Ammon's horn (tissue), 1 donor: ENCODE data around the gene CREG1.

Source experiments
- DNase-seq: peaks from one replicate; pipeline ENCODE4 v3.0.0-alpha.2; 2016; ENCODE audit warnings: low spot score

The CREG1 gene

GRCh38 chr1:167529829-167530474 lies 23.6 kb downstream of the CREG1 start:
- peak; percentile 69 for DNase-seq

DNA sequence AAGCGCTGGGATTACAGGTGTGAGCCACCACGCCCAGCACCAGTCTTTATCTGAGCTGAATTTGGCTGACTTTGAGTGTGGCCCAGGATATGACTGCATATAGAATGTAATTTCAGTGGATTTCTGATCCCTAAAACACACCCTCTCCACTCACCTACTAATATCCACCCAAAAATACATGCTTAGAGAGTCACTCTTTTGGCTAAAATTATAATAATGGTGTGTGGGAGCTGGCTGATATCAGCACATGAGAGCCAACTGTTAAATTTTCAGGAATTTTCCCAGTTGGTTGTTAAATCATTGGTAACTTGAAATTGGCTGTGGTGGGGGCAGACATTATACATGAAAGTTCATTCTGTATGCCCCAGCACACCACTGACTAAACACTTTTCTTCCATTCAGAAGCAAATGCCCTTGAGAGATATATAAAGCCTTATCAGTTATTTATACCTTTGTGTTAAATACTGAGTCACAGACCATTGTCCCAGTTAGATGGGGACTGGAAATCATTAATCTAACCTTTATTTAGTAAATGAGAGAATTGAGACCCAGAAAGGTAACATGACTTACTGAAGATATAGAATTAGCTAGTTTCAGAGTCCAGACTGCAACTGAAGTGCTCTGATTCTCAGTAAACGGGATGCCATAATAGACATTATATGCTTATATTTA lies 25.4 kb downstream of the CREG1 start:
- no peak for DNase-seq

DNA sequence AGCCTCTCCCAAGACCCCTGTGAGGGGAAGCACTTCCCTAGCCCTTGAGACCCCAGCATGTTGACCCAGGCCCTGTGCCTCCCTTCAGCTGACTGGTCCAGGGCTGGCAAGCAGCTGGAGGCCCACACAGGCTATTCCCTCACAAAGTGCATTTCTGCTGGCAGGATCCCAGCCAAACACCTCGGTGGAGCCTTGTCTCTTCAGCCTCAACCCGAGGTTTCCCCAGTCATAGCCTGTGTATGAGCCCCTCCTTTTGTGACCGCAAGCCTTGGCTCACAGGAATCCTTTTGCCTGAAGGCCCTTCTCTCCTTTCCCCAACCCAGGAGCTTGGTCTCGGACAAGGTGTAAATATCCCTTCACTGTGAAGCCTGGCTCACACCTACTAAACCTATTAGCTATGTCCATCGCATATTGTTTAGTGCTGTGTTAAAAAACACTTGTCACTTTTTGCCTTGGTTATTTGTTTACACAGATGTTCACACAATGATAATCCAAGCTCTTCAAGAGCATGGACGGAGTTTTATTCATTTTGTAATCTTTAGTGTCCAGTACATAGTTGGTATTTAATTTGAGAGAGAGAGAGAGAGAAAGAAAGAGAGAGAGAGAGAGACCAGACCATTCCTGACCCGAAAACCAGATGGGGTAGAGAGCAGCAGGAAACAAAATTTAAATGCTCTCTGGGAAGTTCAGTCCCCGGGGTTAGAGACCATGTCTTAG lies 26.7 kb downstream of the CREG1 start:
- DNase-seq, result no peak

DNA sequence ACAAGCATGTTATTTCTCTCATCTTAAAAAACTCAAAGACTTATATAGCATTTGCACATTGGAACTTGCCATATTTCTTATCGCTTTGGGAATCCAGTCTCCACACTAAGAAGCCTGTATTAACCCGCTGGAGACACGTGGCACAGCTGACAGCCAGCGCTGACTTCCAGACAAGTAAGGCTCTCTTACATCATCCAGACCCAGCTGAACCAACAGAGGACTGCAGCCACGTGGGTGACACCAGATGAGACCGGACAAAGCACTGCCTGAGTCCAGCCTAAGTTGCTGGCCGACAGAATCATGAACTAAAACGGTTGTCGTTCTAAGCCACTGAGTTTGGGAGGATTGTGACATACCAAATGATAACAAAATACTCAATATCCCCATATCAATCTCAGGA lies 28.9 kb downstream of the CREG1 start:
- peak; percentile 95 for DNase-seq

DNA sequence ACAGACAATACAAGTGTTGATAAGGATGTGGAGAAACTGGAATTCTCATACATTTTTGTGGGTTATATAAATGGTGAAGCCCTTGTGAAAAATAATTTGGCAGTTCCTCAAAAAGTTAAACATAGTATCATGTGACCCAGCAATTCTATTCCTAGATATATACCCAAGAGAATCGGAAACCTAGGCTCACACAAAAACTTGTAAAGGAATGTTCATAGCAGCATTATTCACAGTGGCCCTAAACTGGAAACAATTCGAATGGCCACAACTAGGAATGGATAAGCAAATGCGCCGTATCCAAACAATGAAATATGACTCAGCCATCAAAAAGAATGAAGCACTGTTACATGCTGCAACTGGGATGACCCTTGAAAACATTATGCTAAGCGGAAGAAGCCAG lies 31.3 kb downstream of the CREG1 start:
- DNase-seq, result no peak

DNA sequence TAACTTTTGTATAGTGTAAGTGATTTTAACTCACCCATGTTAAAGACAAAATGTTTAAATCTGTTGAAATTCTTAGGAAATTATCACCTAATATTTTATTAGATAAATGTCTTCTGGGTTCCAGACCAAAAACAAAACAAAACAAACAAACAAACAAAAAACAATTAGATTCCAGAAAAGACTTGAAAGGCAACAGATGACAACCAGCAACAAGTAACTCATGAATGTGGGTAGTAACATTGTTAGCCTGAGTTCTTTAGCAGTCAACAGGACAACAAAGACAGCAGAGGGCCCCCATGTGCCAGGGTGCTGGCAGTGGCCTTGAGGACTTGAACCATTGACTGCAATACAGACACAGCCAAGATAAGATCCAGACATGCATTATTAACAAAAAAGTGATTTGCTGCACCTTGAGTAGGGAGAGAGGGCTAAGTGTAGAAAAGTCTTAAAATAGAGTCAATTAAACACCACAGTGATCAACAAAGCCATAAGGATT lies 32.8 kb downstream of the CREG1 start:
- DNase-seq, result peak; percentile 61

DNA sequence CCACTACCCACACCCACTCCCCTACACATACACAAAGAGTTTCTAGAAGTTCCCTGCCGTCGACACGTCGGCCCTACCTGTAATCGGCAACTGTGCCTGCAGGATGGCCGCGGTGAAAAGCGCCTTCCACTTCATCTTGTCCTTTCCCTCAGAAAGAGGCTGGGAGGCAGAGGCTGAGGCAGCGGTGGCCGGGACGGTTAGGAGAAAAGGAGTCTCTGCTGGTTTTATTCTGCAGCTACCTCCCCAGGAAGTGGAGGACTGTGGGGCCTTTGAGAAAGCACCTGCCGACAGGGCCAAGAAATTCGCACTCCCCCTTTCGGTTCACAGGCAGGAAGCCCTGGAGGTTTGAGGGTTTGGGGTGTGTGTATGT lies 35.2 kb downstream of the CREG1 start, which contains the start of gene CD247:
CD247 (minus strand) TSS at position 199 of the 370 bp plus-strand sequence; CDS start at position 135, 64 bp downstream.
- DNase-seq, result no peak

DNA sequence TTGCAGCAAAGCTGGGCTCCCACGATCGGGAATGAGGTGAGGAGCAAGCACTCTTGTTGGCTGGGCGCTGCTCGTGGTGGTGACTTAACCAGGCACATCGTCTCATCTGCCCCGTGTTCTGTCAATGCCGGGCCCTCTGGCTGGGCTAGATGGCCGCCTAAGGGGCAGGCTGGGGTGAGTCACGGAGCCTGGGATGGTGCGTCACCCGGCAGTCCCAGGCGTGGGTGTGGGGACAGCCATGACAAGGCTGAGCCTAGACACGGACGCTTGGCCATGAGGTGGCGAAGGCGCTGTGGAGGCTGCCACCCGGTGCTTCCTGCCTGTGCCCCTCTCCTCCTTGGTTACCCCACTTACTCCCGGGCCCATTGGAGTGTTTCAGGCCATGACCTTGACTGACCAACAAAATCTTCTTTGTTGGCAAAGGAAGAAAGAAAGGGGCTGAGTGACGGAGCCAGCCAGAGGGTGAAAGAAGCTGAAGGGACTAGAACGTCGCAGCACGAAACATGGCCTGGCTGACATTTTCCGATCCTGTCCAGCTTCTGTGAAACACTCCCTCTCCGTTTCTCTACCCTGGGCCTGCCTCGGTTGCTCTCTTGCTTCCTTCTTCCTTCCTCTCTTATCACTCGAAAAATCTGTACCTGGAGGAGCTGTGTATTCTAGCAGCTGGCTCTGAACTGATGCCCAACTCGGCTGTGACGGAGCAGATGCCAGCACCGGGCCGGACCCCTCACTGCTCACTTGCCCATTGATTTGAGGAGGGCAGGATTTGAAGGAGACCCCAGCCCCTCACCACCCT lies 35.8 kb downstream of the CREG1 start:
- DNase-seq, result no peak

DNA sequence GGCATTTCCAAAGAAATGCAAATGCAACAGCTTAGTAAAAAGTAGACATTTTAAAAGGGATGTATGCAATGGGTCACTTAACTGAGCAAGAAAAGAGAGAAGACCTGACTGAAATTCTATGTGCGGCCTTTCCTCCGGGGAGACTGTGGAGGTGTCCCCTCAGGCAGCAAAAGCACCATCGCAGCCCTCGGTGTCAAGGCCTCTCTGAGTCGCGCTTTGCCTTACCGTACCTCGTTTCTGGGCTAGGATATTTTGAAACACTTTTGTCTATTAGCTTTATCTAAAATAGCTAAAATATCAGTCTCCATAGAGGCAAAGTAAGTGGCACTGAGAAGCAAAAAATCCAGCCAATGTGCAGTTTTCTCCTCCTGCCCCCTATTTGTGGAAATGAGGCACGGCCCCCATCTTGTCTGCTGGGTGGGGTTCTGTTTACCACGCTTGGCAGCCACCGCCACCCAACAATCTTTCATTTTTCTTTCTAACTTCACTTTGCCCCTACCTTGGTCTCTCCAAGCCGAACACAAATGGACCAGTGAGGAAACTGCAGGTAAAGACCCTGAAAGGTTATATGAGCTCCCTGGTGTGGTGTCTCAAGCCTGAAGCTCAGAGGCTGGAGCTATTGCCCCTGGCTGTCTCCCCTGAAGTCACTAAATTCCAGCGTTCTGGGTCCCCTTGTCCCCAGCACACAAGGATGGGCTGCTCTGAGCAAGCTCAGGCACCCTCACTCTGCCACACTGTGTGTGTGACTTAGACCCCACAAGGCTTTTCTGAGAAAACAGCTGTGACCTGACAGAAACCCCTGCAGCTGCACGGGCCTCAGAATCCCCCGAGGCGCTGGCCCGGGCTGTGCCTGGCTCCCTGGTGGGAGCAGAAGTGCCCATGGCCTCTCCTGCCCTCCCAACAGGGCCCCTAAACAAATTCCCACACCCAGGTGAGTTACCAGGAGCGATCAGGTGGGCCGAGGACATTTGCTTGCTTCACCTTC lies 36.9 kb downstream of the CREG1 start:
- DNase-seq, result no peak

DNA sequence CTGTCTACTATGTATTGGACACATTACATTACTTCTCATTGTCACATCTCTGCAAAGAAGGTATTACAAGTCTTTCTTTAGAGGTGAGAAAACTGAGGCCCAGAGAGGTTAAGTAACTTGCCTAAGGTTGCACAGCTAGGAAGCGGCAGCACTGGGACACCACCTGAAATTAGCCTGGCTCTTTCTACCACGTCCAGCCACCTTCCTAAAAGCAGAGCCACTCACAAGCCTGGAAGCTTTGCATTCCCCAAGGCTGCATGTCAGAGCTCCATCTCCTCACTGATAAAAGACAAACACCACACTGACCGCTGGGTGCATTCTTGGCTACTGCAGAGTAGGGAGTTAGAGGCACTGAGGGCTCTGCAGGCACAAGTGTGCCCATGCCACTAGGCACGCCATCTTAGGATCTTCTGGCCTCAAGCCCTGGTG lies 37.7 kb downstream of the CREG1 start:
- DNase-seq, result no peak

- DNase-seq, result no peak
These were observed 38.1 kb downstream of the CREG1 start for GRCh38 chr1:167515461-167515860.

GRCh38 chr1:167514288-167514687 lies 39.3 kb downstream of the CREG1 start:
- no peak for DNase-seq

DNA sequence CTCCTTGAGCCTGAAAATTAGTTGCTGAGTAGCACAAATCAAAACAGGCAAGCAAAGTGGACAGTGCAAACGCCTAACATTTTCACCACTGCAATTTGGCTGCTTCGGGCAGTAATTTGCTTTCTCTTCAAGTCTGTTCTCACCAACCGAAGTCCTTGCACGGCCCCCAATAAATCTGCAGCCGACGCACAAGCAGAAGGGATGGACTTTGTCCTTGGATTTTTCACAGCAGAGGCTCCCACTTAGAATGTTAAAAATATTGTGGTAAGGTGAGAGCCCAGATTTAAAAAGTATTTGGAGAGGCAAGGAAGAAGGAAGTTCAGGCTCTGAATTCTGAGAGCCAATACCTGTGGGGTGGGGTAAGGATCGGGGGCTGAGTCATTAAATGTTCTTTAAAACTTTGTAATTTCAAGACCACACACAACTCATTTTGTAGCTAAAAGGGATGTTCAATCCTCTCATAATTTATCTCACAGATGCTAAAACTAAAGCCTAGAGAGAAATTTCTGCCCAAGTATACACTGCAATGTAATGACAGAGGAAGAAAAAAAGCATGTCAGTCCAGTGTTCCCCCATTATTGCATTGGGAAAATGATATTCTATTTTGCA lies 41.4 kb downstream of the CREG1 start:
- DNase-seq, result no peak

GRCh38 chr1:167511374-167511986 lies 42.1 kb downstream of the CREG1 start:
- DNase-seq, result no peak

DNA sequence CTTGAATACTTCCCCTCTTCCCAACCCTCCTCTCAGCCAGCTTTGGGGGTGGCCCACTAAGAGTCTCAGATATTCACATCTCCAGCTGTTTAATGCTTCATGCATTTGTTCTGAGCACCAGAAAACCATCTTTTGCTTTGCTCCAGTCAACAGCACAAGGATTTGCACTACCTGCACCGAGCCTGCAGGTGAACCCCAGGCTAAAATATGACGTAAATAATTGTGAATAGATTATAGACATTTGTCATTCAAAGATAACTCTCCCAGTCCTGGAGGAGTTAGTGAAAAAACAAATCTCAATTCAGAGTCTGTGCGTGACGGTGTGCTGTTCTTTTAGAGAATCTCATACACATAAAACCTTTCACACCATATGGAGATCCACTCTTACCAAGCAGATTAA lies 42.7 kb downstream of the CREG1 start:
- no peak for DNase-seq

DNA sequence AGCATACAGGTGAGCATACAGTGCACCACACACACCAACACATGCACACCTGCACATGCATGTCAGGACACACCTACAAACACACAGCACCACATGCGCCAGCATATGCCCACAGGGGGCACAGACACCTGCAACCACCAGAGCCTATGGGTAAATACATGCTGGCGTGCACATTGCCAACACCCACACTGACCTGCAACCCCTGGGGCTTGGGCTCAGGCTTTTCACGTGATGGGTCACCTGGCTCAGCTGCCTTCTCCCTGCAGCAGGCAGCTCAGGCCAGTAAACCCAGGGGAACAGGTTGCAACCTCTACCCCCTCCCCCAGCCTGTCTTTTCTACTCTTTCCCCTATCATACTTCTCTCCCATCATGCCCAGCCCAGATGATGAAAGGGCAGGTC lies 43.3 kb downstream of the CREG1 start:
- no peak for DNase-seq

- no peak for DNase-seq
These were observed 44.0 kb downstream of the CREG1 start for GRCh38 chr1:167509587-167509986.

- no peak for DNase-seq
These were observed 45.8 kb downstream of the CREG1 start for GRCh38 chr1:167507719-167508118.

DNA sequence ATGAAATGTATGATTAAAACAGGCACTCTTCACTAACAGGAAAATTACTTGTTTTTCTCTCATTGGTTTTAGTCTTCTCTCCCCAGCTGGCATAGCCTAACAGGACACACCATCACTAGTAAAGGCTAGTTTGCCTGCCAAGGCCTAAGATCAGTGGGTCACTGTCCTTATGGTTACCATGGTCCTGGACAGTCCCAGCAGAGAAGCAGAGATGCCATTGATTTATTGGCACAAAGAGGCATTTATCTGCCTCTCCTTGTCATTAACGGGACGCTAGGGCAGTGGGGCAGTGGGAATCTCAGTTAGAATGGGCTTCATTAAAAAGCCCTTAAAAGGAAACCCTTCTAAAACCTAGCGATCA lies 49.1 kb downstream of the CREG1 start:
- no peak for DNase-seq
